Transverse colon (tissue), 4 donors: ENCODE data around the gene SMPX.

Source experiments
- CTCF ChIP-seq, 5 experiments: fragments of 200-600 bp in 3 of 5; fragments of 450-650 bp in 2 of 5; sonication (generic) in 3 of 5; IDR thresholded peaks; 1 replicate in 2 of 5; 2 replicates in 3 of 5; pipeline ENCODE4 v1.5.1; 2016 to 2017; ENCODE audit warnings: antibody characterized with exemption in 5 of 5, inconsistent platforms in 3 of 5, mild to moderate bottlenecking in 2 of 5, moderate library complexity in 1 of 5
- EP300 ChIP-seq: sonication (generic); formaldehyde crosslinking; IDR thresholded peaks from one replicate; pipeline ENCODE4 v1.6.1; 2017; ENCODE audit warnings: antibody characterized with exemption, low read depth
- POLR2A ChIP-seq: fragments of 450-650 bp; IDR thresholded peaks from one replicate; pipeline ENCODE4 v1.6.1; 2016; ENCODE audit warnings: antibody characterized with exemption, mild to moderate bottlenecking, moderate library complexity
- POLR2AphosphoS5 ChIP-seq, 3 donors: sonication (generic); formaldehyde crosslinking; IDR thresholded peaks; one replicate each; pipeline ENCODE4 v1.6.1; 2016; ENCODE audit warnings: antibody characterized with exemption in 3 of 3

- TF ChIP-seq CTCF (IDR thresholded peaks at IDR 0.05) (no peak), POLR2AphosphoS5 (IDR thresholded peaks at IDR 0.05) (no peak), EP300 (no peak), POLR2A (no peak)
Measured at GRCh38 chrX:21711129-21711847, 46.6 kb downstream of the SMPX start.
